Measurements from ENCODE around the gene HSF2. TPM values are rescaled to one million over a fixed set of nuclear protein-coding genes. Genes with fewer than 3 reads are reported as not detected.

The HSF2 gene
- total RNA-seq, 1 donor from 2014 or later = 23.6 TPM

DNA sequence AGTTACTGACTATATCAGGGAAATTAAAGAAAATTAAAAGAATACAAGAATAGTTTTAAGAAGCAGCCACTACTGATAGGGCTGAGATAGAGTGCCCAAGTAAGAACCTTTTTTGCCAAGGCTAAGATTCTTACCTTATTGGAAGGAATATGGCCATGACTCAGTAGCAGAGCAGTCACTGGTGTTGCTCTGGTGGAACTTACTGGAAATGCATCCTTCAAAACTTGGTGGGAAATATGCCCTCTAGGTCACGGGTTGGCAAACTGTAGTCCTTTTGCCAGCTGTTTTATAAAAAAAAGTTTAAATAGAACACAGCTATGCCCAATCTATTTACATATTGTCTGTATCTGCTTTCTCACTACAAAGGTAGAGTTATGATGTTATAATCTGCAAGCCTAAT lies 6.0 kb downstream of the HSF2 start:
- peaks cover 26% of the 10 kb centered on the region for H3K4me1 Mint-ChIP-seq (ENCODE audit: low read depth)
- H3K4me3 Mint-ChIP-seq (ENCODE audit: low read depth) = no peak overlapping the region
- TF ChIP-seq, protein P1, sequence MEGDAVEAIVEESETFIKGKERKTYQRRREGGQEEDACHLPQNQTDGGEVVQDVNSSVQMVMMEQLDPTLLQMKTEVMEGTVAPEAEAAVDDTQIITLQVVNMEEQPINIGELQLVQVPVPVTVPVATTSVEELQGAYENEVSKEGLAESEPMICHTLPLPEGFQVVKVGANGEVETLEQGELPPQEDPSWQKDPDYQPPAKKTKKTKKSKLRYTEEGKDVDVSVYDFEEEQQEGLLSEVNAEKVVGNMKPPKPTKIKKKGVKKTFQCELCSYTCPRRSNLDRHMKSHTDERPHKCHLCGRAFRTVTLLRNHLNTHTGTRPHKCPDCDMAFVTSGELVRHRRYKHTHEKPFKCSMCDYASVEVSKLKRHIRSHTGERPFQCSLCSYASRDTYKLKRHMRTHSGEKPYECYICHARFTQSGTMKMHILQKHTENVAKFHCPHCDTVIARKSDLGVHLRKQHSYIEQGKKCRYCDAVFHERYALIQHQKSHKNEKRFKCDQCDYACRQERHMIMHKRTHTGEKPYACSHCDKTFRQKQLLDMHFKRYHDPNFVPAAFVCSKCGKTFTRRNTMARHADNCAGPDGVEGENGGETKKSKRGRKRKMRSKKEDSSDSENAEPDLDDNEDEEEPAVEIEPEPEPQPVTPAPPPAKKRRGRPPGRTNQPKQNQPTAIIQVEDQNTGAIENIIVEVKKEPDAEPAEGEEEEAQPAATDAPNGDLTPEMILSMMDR (IDR thresholded peaks at IDR 0.05; ENCODE audit: unreplicated experiment) = peak; percentile 17
- no peak for DNase-seq (ENCODE audit: low spot score, unreplicated experiment)
- H3K27ac Mint-ChIP-seq = no peak overlapping the region
- H3K27me3 Mint-ChIP-seq = no peaks in the 10 kb centered on the region
- no peaks in the 10 kb centered on the region for H3K9me3 Mint-ChIP-seq (ENCODE audit: low read depth)
- peaks cover 10% of the 10 kb centered on the region for H3K36me3 Mint-ChIP-seq (ENCODE audit: insufficient read depth)

DNA sequence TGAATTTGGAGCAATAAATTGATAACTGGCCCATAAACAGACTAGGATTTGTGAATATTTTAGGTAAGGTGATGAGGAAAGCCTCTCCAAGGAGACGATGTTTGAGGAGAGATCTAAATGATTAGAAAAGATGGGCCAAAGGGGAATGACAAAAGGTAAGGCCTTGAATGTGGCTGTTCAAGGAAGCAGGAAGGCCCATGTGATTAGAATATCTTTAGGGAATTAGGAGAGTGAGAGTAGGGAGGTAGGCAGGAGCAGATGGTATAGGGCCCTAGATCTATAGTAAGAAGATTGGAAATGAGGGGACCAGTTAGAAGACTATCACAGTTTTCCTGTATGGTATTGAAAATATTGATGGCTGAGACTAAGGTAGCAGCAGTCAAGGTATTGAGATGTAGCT lies 6.7 kb downstream of the HSF2 start:
- Mint-ChIP-seq H3K4me1 (ENCODE audit: low read depth) (peaks cover 25% of the 10 kb centered on the region), H3K4me3 (ENCODE audit: low read depth) (no peak overlapping the region), H3K9me3 (ENCODE audit: low read depth) (no peaks in the 10 kb centered on the region), H3K36me3 (ENCODE audit: insufficient read depth) (peaks cover 11% of the 10 kb centered on the region), H3K27ac (no peak overlapping the region), H3K27me3 (no peaks in the 10 kb centered on the region)
- TF ChIP-seq, protein P1 (IDR thresholded peaks at IDR 0.05; ENCODE audit: unreplicated experiment) = no peak
- no peak for DNase-seq (ENCODE audit: low spot score, unreplicated experiment)

DNA sequence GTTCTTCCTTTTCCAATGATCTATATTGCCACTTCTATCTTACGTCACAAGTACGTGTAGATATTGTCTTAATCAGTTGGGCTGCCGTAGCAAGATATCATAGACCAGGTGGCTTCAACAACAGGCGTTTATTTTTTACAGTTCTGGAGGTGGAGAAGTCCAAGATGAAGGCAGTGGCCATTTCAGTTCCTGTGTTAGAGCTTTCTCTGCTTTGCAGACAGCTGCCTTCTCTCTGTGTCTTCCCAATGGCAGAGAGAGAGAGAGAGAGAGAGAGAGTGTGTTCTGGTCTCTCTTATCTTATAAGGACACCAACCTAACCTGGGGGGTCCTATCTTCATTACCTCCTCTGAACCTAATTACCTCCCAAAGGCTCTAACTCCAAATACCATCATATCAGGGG lies 8.3 kb downstream of the HSF2 start:
- TF ChIP-seq, protein P1 (IDR thresholded peaks at IDR 0.05; ENCODE audit: unreplicated experiment) = no peak
- no peak for DNase-seq (ENCODE audit: low spot score, unreplicated experiment)
- peaks cover 18% of the 10 kb centered on the region for H3K36me3 Mint-ChIP-seq (ENCODE audit: insufficient read depth)
- H3K4me3 Mint-ChIP-seq (ENCODE audit: low read depth) = no peak overlapping the region
- H3K9me3 Mint-ChIP-seq (ENCODE audit: low read depth) = no peaks in the 10 kb centered on the region
- H3K27ac Mint-ChIP-seq = no peak overlapping the region
- H3K27me3 Mint-ChIP-seq = no peaks in the 10 kb centered on the region
- peaks cover 26% of the 10 kb centered on the region for H3K4me1 Mint-ChIP-seq (ENCODE audit: low read depth)

DNA sequence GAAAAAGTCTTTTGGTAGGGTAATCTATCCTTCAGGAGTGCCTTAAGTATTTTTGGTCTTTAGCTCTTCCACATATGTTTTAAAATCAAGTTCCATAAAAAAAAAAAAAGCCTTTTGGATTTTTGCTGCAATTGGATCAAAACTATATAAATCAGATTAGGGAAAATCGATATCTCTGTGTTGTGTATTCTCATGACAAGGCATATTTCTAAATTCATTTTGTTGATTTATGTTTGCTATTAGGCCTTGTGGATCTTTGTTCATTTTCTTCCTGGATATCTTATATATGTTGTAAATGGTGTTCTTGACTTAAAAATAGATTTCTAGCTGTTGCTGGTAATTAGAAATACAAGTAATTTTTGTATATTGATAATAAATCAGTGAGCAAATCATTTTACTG lies 8.8 kb downstream of the HSF2 start:
- Mint-ChIP-seq H3K27me3 (no peaks in the 10 kb centered on the region), H3K4me3 (ENCODE audit: low read depth) (no peak overlapping the region), H3K27ac (no peak overlapping the region), H3K4me1 (ENCODE audit: low read depth) (peaks cover 26% of the 10 kb centered on the region), H3K36me3 (ENCODE audit: insufficient read depth) (peaks cover 19% of the 10 kb centered on the region), H3K9me3 (ENCODE audit: low read depth) (no peaks in the 10 kb centered on the region)
- TF ChIP-seq, protein P1 (IDR thresholded peaks at IDR 0.05; ENCODE audit: unreplicated experiment) = no peak
- no peak for DNase-seq (ENCODE audit: low spot score, unreplicated experiment)

DNA sequence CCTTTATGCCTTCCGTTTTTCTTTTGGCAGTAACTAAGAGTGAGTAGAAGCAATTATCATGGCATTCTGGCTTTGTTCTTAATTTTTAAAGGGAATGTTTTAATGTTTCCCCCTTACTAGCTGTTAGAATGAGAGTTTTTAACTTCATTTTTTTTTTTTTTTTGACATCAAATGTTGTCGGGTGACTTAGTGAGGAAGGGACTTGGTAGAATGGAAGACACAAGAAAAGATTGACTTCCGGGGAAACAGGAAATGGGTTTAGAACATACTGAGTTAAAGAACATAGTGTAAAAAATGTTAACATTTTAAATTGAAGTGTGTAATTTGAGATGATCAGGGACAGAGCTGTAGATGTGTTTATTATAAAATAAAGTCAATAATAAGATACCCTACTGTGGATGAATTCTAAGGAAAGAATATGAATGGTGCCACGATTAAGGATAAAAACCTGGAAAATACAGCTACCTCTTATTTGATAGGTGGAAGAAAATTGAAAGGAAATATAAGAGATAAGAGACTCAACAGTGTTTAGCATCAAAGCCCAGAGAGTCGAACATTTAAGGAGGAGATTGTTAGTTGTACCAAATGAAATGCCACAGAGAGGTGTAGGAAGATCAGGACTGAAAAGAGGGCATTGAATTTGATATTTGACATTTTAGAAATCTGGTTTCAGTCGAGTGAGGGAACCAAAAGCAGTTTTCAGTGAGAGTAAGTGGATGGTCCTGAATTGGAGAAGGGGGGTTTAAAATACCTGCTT lies 9.4 kb downstream of the HSF2 start:
- peak overlapping the region; percentile 33 for H3K27ac Mint-ChIP-seq
- H3K27me3 Mint-ChIP-seq = no peaks in the 10 kb centered on the region
- H3K9me3 Mint-ChIP-seq (ENCODE audit: low read depth) = no peaks in the 10 kb centered on the region
- no peak for DNase-seq (ENCODE audit: low spot score, unreplicated experiment)
- peaks cover 25% of the 10 kb centered on the region for H3K36me3 Mint-ChIP-seq (ENCODE audit: insufficient read depth)
- peaks cover 26% of the 10 kb centered on the region for H3K4me1 Mint-ChIP-seq (ENCODE audit: low read depth)
- TF ChIP-seq, protein P1 (IDR thresholded peaks at IDR 0.05; ENCODE audit: unreplicated experiment) = no peak
- H3K4me3 Mint-ChIP-seq (ENCODE audit: low read depth) = no peak overlapping the region

Measured in progenitor cell of endocrine pancreas (in vitro differentiated cells).